ENCODE results near the gene CNPY2.
A peak's percentile ranks its signal among the peaks of the same experiment; 100 is the strongest.
"Not testable (repeated sequence)": the region's sequence is repeated elsewhere in the genome, so short reads cannot be mapped to it uniquely, and the experiment has no call there.

CNPY2 gene

GRCh38 chr12:56315622-56316473, at the start of gene CNPY2:
TSS of gene CNPY2 (minus strand) at chr12:56315988. CDS start at chr12:56315217, 771 bp downstream.
- H3K4me3 ChIP-seq = peak within 1 kb of the TSS; percentile 67 to 93 (median 89)
- H3K27ac ChIP-seq = peak within 1 kb of the TSS; percentile 79 to 99 (median 95)

GRCh38 chr12:56362130-56363059, 46.6 kb upstream of the CNPY2 start, which contains the start of gene APOF:
TSS of gene APOF (minus strand) at chr12:56362857. CDS start at chr12:56362745, 112 bp downstream.
- Histone ChIP-seq H3K27ac (no peak within 1 kb of the TSS), H3K4me3 (no peak within 1 kb of the TSS)

GRCh38 chr12:56361487-56362129, 45.8 kb upstream of the CNPY2 start:
- Histone ChIP-seq H3K4me3 (no peak overlapping the region), H3K27ac (no peak overlapping the region)

GRCh38 chr12:56359851-56360767, 44.3 kb upstream of the CNPY2 start, which contains the start of gene STAT2:
TSS of gene STAT2 (minus strand) at chr12:56360107. CDS start at chr12:56356571, 3,536 bp downstream.
- H3K27ac ChIP-seq = peak within 1 kb of the TSS; percentile 61 to 97 (median 90)
- H3K4me3 ChIP-seq = peak within 1 kb of the TSS; percentile 59 to 89 (median 70)

- H3K27ac ChIP-seq = peak overlapping the region in 20 of 21 experiments; percentile 77 to 97 (median 90)
- H3K4me3 ChIP-seq = peak overlapping the region; percentile 59 to 89 (median 70)
Observed at GRCh38 chr12:56358836-56359532, 43.2 kb upstream of the CNPY2 start.

GRCh38 chr12:56351325-56351724, 35.5 kb upstream of the CNPY2 start:
- H3K4me3 ChIP-seq = no peak overlapping the region
- H3K27ac ChIP-seq = no peak overlapping the region

- Histone ChIP-seq H3K27ac (no peak overlapping the region), H3K4me3 (no peak overlapping the region)
Observed at GRCh38 chr12:56350662-56351061, 34.9 kb upstream of the CNPY2 start.

- no peak overlapping the region for H3K4me3 ChIP-seq
- H3K27ac ChIP-seq = no peak overlapping the region
Observed at GRCh38 chr12:56348776-56349175, 33.0 kb upstream of the CNPY2 start.

- H3K4me3 ChIP-seq = not testable (repeated sequence)
Observed at GRCh38 chr12:56347255-56347654, 31.5 kb upstream of the CNPY2 start.

GRCh38 chr12:56346675-56347074, 30.9 kb upstream of the CNPY2 start:
- H3K27ac ChIP-seq = no peak overlapping the region
- H3K4me3 ChIP-seq = no peak overlapping the region

More at GRCh38 chr12:56347255-56347654, 31.5 kb upstream of the CNPY2 start:
- not testable (repeated sequence) for H3K27ac ChIP-seq

GRCh38 chr12:56342290-56342689, 26.5 kb upstream of the CNPY2 start:
- not testable (repeated sequence) for H3K4me3 ChIP-seq, H3K27ac ChIP-seq

GRCh38 chr12:56341616-56342015, 25.8 kb upstream of the CNPY2 start:
- no peak overlapping the region for H3K27ac ChIP-seq
- H3K4me3 ChIP-seq = no peak overlapping the region

GRCh38 chr12:56339158-56339422, 23.3 kb upstream of the CNPY2 start:
- Histone ChIP-seq H3K4me3 (peak overlapping the region in 1 of 7 experiments; percentile 22), H3K27ac (peak overlapping the region in 19 of 21 experiments; percentile 25 to 94 (median 75))

GRCh38 chr12:56338308-56339157, 22.7 kb upstream of the CNPY2 start, which contains the start of gene IL23A:
TSS of gene IL23A (plus strand) at chr12:56338884. CDS start at chr12:56339045, 161 bp downstream.
- H3K27ac ChIP-seq = peak within 1 kb of the TSS in 19 of 21 experiments; percentile 25 to 94 (median 75)
- peak within 1 kb of the TSS in 1 of 7 experiments; percentile 22 for H3K4me3 ChIP-seq

- peak overlapping the region in 4 of 21 experiments; percentile 83 to 94 (median 87) for H3K27ac ChIP-seq
Observed at GRCh38 chr12:56337753-56338251, 22.0 kb upstream of the CNPY2 start.

GRCh38 chr12:56336361-56337167, 20.8 kb upstream of the CNPY2 start:
- Histone ChIP-seq H3K27ac (no peak overlapping the region), H3K4me3 (no peak overlapping the region)

More at GRCh38 chr12:56337753-56338251, 22.0 kb upstream of the CNPY2 start:
- H3K4me3 ChIP-seq = no peak overlapping the region
